CD4-positive, alpha-beta T cell (primary cell): ENCODE data around the gene MPHOSPH8. TPM values are rescaled to one million over a fixed set of nuclear protein-coding genes. Genes with fewer than 3 reads are reported as not detected.

Source experiments
- ATAC-seq: fragments of 200-7000 bp; cut with Tn5 transposase; one replicate; pipeline ENCODE4 v1.10.0; 2022; ENCODE audit warnings: mild to moderate bottlenecking; ENCODE audit not compliant: poor library complexity
- CTCF ChIA-PET: fragments of 350-600 bp; sonication (Branson Sonifier 250); formaldehyde crosslinking; loops from one replicate; lab custom pipeline; 2021; ENCODE audit warnings: antibody characterized with exemption, inconsistent platforms; lab: Charles Lee
- POLR2A ChIA-PET: fragments of 350-600 bp; sonication (Branson Sonifier 250); formaldehyde crosslinking; loops from one replicate; lab custom pipeline; 2021; ENCODE audit warnings: antibody characterized with exemption, inconsistent platforms; lab: Charles Lee
- DNase-seq, 14 experiments: peaks; one replicate each; pipeline ENCODE4 v3.0.0-alpha.2; 2013 to 2020; ENCODE audit warnings: mixed read lengths in 2 of 14
- H3K27ac ChIP-seq, 2 donors: one replicate each; pipeline versions ENCODE4 v1.5.1 to v1.7.0; 2013; ENCODE audit warnings: low read length in 2 of 2, low read depth in 1 of 2, mild to moderate bottlenecking in 1 of 2
- H3K27me3 ChIP-seq, 2 experiments: 1 replicate in 1 of 2; 2 replicates in 1 of 2; pipeline versions ENCODE4 v1.6.1 to v1.7.0; 2013; ENCODE audit warnings: low read length in 2 of 2, control low read depth in 1 of 2, mild to moderate bottlenecking in 1 of 2, moderate library complexity in 1 of 2; ENCODE audit not compliant: insufficient read depth in 2 of 2, control insufficient read depth in 1 of 2
- H3K36me3 ChIP-seq: one replicate; pipeline ENCODE4 v1.6.1; 2013; ENCODE audit warnings: low read length, control low read depth; ENCODE audit not compliant: insufficient read depth
- H3K4me1 ChIP-seq: one replicate; pipeline ENCODE4 v1.6.1; 2013; ENCODE audit warnings: low read length, control low read depth; ENCODE audit not compliant: insufficient read depth
- H3K4me3 ChIP-seq: one replicate; pipeline ENCODE4 v1.5.1; 2013; ENCODE audit warnings: mild to moderate bottlenecking, low read length, moderate library complexity
- H3K9me3 ChIP-seq, 2 experiments: 1 replicate in 1 of 2; 2 replicates in 1 of 2; pipeline versions ENCODE4 v1.6.1 to v1.7.0; 2013; ENCODE audit warnings: low read length in 2 of 2, mild to moderate bottlenecking in 2 of 2, control low read depth in 1 of 2, moderate library complexity in 1 of 2; ENCODE audit not compliant: control insufficient read depth in 1 of 2, insufficient read depth in 1 of 2
- H3K27ac Mint-ChIP-seq: one replicate; pipeline ENCODE4 v1.8.0; 2020; ENCODE audit warnings: mixed read lengths
- H3K27me3 Mint-ChIP-seq: one replicate; pipeline ENCODE4 v1.8.0; 2021; ENCODE audit warnings: mixed read lengths
- H3K36me3 Mint-ChIP-seq: one replicate; pipeline ENCODE4 v1.8.0; 2021; ENCODE audit warnings: low read depth, mixed read lengths
- H3K4me1 Mint-ChIP-seq: one replicate; pipeline ENCODE4 v1.8.0; 2021; ENCODE audit warnings: low read depth, mixed read lengths
- H3K4me3 Mint-ChIP-seq: one replicate; pipeline ENCODE4 v1.8.0; 2020; ENCODE audit warnings: mild to moderate bottlenecking, mixed read lengths
- H3K9me3 Mint-ChIP-seq: one replicate; pipeline ENCODE4 v1.8.0; 2020; ENCODE audit warnings: mixed read lengths
- CTCF ChIP-seq: fragments of 200-600 bp; IDR thresholded peaks from one replicate; pipeline ENCODE4 v1.8.0; 2022; ENCODE audit warnings: antibody characterized with exemption, mild to moderate bottlenecking
- intact Hi-C, 2 experiments: fragments of 100-400 bp; cut with DNase I in 1 of 2; cut with micrococcal nuclease in 1 of 2; formaldehyde crosslinking; loops; one replicate each; pipeline versions ENCODE4 v1.15.1 to v1.9.0; 2023 to 2025; cut with DNase I, micrococcal nuclease
- total RNA-seq, 174 experiments: library from RNA in 2 of 174; stranded (reverse) in 2 of 174; gene quantifications; one replicate each; pipeline ENCODE4 v1.2.3 and lab custom pipeline; 2021 to 2026

MPHOSPH8 gene
- total RNA-seq, 2 experiments from 2014 or later, result 48.0 to 51.2 TPM

- peaks cover 99% of the 10 kb centered on the region for H3K36me3 Mint-ChIP-seq
- CTCF ChIA-PET, result no interaction called here
These were observed 39.5 kb downstream of the MPHOSPH8 start for GRCh38 chr13:19672990-19673389.

GRCh38 chr13:19673473-19674430 lies 40.3 kb downstream of the MPHOSPH8 start:
- no peak for ATAC-seq
- Mint-ChIP-seq H3K9me3 (no peaks in the 10 kb centered on the region), H3K27ac (peak overlapping the region; percentile 43), H3K4me1 (no peaks in the 10 kb centered on the region), H3K36me3 (peaks cover 99% of the 10 kb centered on the region), H3K4me3 (no peak overlapping the region), H3K27me3 (no peaks in the 10 kb centered on the region)
- ChIA-PET CTCF (no interaction called here), POLR2A (no interaction called here)
- intact Hi-C loops, result no loop called here
- TF ChIP-seq CTCF, result no peak
- Histone ChIP-seq H3K27ac (no peak overlapping the region), H3K27me3 (no peaks in the 10 kb centered on the region), H3K9me3 (no peaks in the 10 kb centered on the region), H3K36me3 (peaks cover 77% of the 10 kb centered on the region), H3K4me1 (no peaks in the 10 kb centered on the region), H3K4me3 (no peak overlapping the region)
- DNase-seq, result no peak

More at GRCh38 chr13:19672990-19673389, 39.5 kb downstream of the MPHOSPH8 start:
- Histone ChIP-seq H3K4me1 (no peaks in the 10 kb centered on the region), H3K9me3 (no peaks in the 10 kb centered on the region), H3K4me3 (no peak overlapping the region), H3K27ac (no peak overlapping the region), H3K27me3 (no peaks in the 10 kb centered on the region), H3K36me3 (peaks cover 81% of the 10 kb centered on the region)
- ATAC-seq, result no peak
- Mint-ChIP-seq H3K4me1 (no peaks in the 10 kb centered on the region), H3K27ac (peak overlapping the region; percentile 43), H3K27me3 (no peaks in the 10 kb centered on the region), H3K9me3 (no peaks in the 10 kb centered on the region), H3K4me3 (no peak overlapping the region)
- intact Hi-C loops, result no loop called here
- TF ChIP-seq CTCF, result no peak
- DNase-seq, result no peak
- POLR2A ChIA-PET, result interaction anchor here (0.6 kb wide), 1 partner anchor 9 kb away, joined by 3 read pairs; no protein-coding TSS in a partner anchor

GRCh38 chr13:19674898-19675297 lies 41.4 kb downstream of the MPHOSPH8 start:
- Histone ChIP-seq H3K27ac (no peak overlapping the region), H3K4me3 (no peak overlapping the region), H3K27me3 (no peaks in the 10 kb centered on the region), H3K9me3 (no peaks in the 10 kb centered on the region), H3K4me1 (no peaks in the 10 kb centered on the region), H3K36me3 (peaks cover 69% of the 10 kb centered on the region)
- H3K9me3 Mint-ChIP-seq, result no peaks in the 10 kb centered on the region
- CTCF ChIA-PET, result no interaction called here
- peak overlapping the region; percentile 52 for H3K27ac Mint-ChIP-seq
- DNase-seq, result no peak
- H3K4me3 Mint-ChIP-seq, result no peak overlapping the region
- ATAC-seq, result no peak
- intact Hi-C loops, result no loop called here
- no peaks in the 10 kb centered on the region for H3K4me1 Mint-ChIP-seq
- H3K27me3 Mint-ChIP-seq, result no peaks in the 10 kb centered on the region
- TF ChIP-seq CTCF, result no peak
- POLR2A ChIA-PET, result no interaction called here
- peaks cover 95% of the 10 kb centered on the region for H3K36me3 Mint-ChIP-seq
